Fibroblast of lung (primary cell): ENCODE data around the gene C15orf39. TPM values are rescaled to one million over a fixed set of nuclear protein-coding genes. Genes with fewer than 3 reads are reported as not detected.

ENCODE experiments used
- DNase-seq, 2 donors: peaks; one replicate each; pipeline versions ENCODE4 v3.0.0 to v3.0.0-alpha.2; 2010; ENCODE audit warnings: low read depth in 2 of 2
- H2AFZ ChIP-seq: 2 replicates; pipeline ENCODE4 v1.5.1; 2012; ENCODE audit warnings: low read length, control low read depth, inconsistent platforms
- H3K27ac ChIP-seq: 2 replicates; pipeline ENCODE4 v1.5.1; 2011; ENCODE audit warnings: low read length, control low read depth; ENCODE audit not compliant: insufficient read depth
- H3K27me3 ChIP-seq: 2 replicates; pipeline ENCODE4 v1.5.1; 2011; ENCODE audit warnings: mild to moderate bottlenecking, low read length; ENCODE audit not compliant: control insufficient read depth, insufficient read depth
- H3K36me3 ChIP-seq: 2 replicates; pipeline ENCODE4 v1.5.1; 2011; ENCODE audit warnings: low read length; ENCODE audit not compliant: control insufficient read depth, insufficient read depth
- H3K4me1 ChIP-seq: 2 replicates; pipeline ENCODE4 v1.5.1; 2011; ENCODE audit warnings: low read length; ENCODE audit not compliant: control insufficient read depth, insufficient read depth; ENCODE audit errors: extremely low read depth
- H3K4me2 ChIP-seq: 2 replicates; pipeline ENCODE4 v1.5.1; 2011; ENCODE audit warnings: low read length, control low read depth; ENCODE audit not compliant: insufficient read depth; ENCODE audit errors: extremely low read depth
- H3K4me3 ChIP-seq, 4 experiments: fragments of 200-600 bp in 1 of 4; sonication (generic) in 1 of 4; replicated peaks in 1 of 4; 2 replicates each; pipeline ENCODE4 v1.5.1; 2011 to 2016; ENCODE audit warnings: low read length in 4 of 4, low read depth in 3 of 4, mild to moderate bottlenecking in 3 of 4, control low read depth in 2 of 4, inconsistent platforms in 1 of 4, mixed read lengths in 1 of 4; ENCODE audit not compliant: insufficient read depth in 1 of 4; ENCODE audit errors: control extremely low read depth in 1 of 4
- H3K79me2 ChIP-seq: 2 replicates; pipeline ENCODE4 v1.5.1; 2012; ENCODE audit warnings: mild to moderate bottlenecking, low read length, inconsistent platforms; ENCODE audit not compliant: control insufficient read depth, insufficient read depth
- H3K9ac ChIP-seq: 2 replicates; pipeline ENCODE4 v1.5.1; 2011; ENCODE audit warnings: mild to moderate bottlenecking, low read length, control low read depth; ENCODE audit not compliant: insufficient read depth
- H3K9me3 ChIP-seq: 2 replicates; pipeline ENCODE4 v1.5.1; 2012; ENCODE audit warnings: low read depth, low read length; ENCODE audit not compliant: control insufficient read depth, insufficient read depth
- H4K20me1 ChIP-seq: 2 replicates; pipeline ENCODE4 v1.5.1; 2011; ENCODE audit warnings: low read length; ENCODE audit not compliant: control insufficient read depth, insufficient read depth; ENCODE audit errors: extremely low read depth
- CTCF ChIP-seq, 2 donors: IDR thresholded peaks in 1 of 2; conservative IDR thresholded peaks in 1 of 2; 1 replicate in 1 of 2; 2 replicates in 1 of 2; pipeline ENCODE4 v1.5.1; 2011 to 2012; ENCODE audit warnings: low read length in 2 of 2, control low read depth in 1 of 2, inconsistent platforms in 1 of 2, low read depth in 1 of 2, mild to moderate bottlenecking in 1 of 2
- EZH2 ChIP-seq: IDR thresholded peaks from 2 replicates; pipeline ENCODE4 v1.5.1; 2012; ENCODE audit warnings: low read length, control low read depth, mild to moderate bottlenecking; ENCODE audit errors: missing control alignments
- polyA plus RNA-seq, 2 donors: library from polyadenylated mRNA; depleted of rRNA in 1 of 2; stranded (reverse) in 1 of 2; unstranded in 1 of 2; fragments of >200 nt; gene quantifications; 2 replicates each; pipeline ENCODE4 v1.2.1, GENCODE V29; 2011 to 2012; ENCODE audit warnings: missing spikeins in 1 of 2
- total RNA-seq: library from RNA; depleted of rRNA; stranded (reverse); fragments of >200 nt; gene quantifications from 2 replicates; pipeline ENCODE4 v1.2.1, GENCODE V29; 2014

Gene C15orf39
- total and polyA plus RNA-seq, 2 donors (not counting 1 experiment from before 2014, with no cell fraction given), result 1.7 to 2.3 TPM

- no peaks in the 10 kb centered on the region for H4K20me1 ChIP-seq
- H3K4me2 ChIP-seq, result no peak overlapping the region
- no peaks in the 10 kb centered on the region for H3K27me3 ChIP-seq
- H3K9ac ChIP-seq, result no peak overlapping the region
- H3K36me3 ChIP-seq, result no peaks in the 10 kb centered on the region
- no peaks in the 10 kb centered on the region for H3K4me1 ChIP-seq
- no peak overlapping the region for H3K27ac ChIP-seq
- no peak for TF ChIP-seq EZH2
- TF ChIP-seq CTCF (conservative IDR thresholded peaks at IDR 0.05 in 1 of 2, IDR thresholded peaks at IDR 0.05 in 1 of 2; ENCODE audit: low read depth in 1 of 2, low read length in 2 of 2), result no peak
- H3K4me3 ChIP-seq, result no peak overlapping the region
- H3K79me2 ChIP-seq, result no peaks in the 10 kb centered on the region
- H3K9me3 ChIP-seq, result no peaks in the 10 kb centered on the region
- H2AFZ ChIP-seq, result no peak overlapping the region
- DNase-seq, result no peak
These were observed 13.2 kb upstream of the C15orf39 start for GRCh38 chr15:75188499-75188898.

- Histone ChIP-seq H3K9me3 (no peaks in the 10 kb centered on the region), H3K4me3 (no peak overlapping the region), H3K27me3 (peaks cover 4% of the 10 kb centered on the region), H3K4me2 (no peak overlapping the region), H3K4me1 (no peaks in the 10 kb centered on the region), H4K20me1 (no peaks in the 10 kb centered on the region), H2AFZ (no peak overlapping the region), H3K79me2 (no peaks in the 10 kb centered on the region), H3K9ac (no peak overlapping the region), H3K27ac (no peak overlapping the region), H3K36me3 (no peaks in the 10 kb centered on the region)
- TF ChIP-seq EZH2 (no peak), CTCF (conservative IDR thresholded peaks at IDR 0.05 in 1 of 2, IDR thresholded peaks at IDR 0.05 in 1 of 2; ENCODE audit: low read depth in 1 of 2, low read length in 2 of 2) (no peak)
- DNase-seq, result no peak
These were observed 10.4 kb upstream of the C15orf39 start for GRCh38 chr15:75191235-75191634.

- no peak overlapping the region for H2AFZ ChIP-seq
- H3K9me3 ChIP-seq, result no peaks in the 10 kb centered on the region
- no peak overlapping the region for H3K4me2 ChIP-seq
- H3K9ac ChIP-seq, result no peak overlapping the region
- no peak overlapping the region for H3K4me3 ChIP-seq
- H4K20me1 ChIP-seq, result no peaks in the 10 kb centered on the region
- no peak for DNase-seq
- no peaks in the 10 kb centered on the region for H3K79me2 ChIP-seq
- no peaks in the 10 kb centered on the region for H3K36me3 ChIP-seq
- no peak for TF ChIP-seq EZH2
- TF ChIP-seq CTCF (conservative IDR thresholded peaks at IDR 0.05 in 1 of 2, IDR thresholded peaks at IDR 0.05 in 1 of 2; ENCODE audit: low read depth in 1 of 2, low read length in 2 of 2), result no peak
- peaks cover 8% of the 10 kb centered on the region for H3K27me3 ChIP-seq
- no peaks in the 10 kb centered on the region for H3K4me1 ChIP-seq
- no peak overlapping the region for H3K27ac ChIP-seq
These were observed 9.4 kb upstream of the C15orf39 start for GRCh38 chr15:75192307-75192706.
